Right lobe of liver (tissue), 4 donors: ENCODE results near the gene HECTD4.

ENCODE experiments used
- POLR2A ChIP-seq: fragments of 450-650 bp; IDR thresholded peaks from one replicate; pipeline ENCODE4 v1.6.1; 2017; ENCODE audit warnings: antibody characterized with exemption, mild to moderate bottlenecking
- TF ChIP-seq, protein P1 (sequence below), 4 donors: fragments of 200-600 bp in 3 of 4; fragments of 450-650 bp in 1 of 4; IDR thresholded peaks; one replicate each; pipeline versions ENCODE4 v1.5.1 to v1.8.0; 2016 to 2022; ENCODE audit warnings: antibody characterized with exemption in 4 of 4, mild to moderate bottlenecking in 2 of 4
- donor health status: DM: no; HTN: no; CAD: no.
- donor health status: DM: no; HTN: no; CAD: no.
- donor health status: DM: no; HTN: yes; CAD: no.

DNA sequence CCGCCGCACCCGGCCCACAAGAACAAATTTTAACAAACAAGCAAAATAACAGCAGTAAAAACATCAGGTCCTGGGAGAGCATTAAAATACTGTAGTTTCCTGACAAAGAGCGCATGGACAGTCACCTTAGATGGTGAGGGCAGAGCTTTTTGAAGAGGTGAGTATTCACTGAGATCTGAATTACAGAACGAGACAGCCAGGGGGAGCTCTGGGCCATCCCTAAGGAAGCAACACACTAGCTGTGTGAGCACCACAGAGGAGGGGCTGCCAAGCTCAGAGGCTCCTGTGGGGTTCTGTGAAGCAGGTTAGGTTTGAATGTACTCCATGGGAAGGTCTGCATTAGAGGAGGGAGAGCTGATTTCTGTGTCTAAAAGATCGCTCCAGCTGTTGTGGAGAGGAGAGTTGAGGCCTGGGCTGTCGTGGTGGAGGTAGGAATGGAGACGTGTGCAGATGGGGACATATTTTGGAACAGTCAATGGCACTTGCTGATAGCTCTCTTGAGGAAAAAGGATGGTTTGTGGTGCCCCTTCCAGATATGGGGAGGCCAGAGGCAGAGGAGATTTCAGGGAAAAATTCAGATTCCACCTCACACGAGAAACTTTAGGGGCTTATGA lies 184.0 kb downstream of the HECTD4 start:
- TF ChIP-seq POLR2A: no peak
- TF ChIP-seq, protein P1, sequence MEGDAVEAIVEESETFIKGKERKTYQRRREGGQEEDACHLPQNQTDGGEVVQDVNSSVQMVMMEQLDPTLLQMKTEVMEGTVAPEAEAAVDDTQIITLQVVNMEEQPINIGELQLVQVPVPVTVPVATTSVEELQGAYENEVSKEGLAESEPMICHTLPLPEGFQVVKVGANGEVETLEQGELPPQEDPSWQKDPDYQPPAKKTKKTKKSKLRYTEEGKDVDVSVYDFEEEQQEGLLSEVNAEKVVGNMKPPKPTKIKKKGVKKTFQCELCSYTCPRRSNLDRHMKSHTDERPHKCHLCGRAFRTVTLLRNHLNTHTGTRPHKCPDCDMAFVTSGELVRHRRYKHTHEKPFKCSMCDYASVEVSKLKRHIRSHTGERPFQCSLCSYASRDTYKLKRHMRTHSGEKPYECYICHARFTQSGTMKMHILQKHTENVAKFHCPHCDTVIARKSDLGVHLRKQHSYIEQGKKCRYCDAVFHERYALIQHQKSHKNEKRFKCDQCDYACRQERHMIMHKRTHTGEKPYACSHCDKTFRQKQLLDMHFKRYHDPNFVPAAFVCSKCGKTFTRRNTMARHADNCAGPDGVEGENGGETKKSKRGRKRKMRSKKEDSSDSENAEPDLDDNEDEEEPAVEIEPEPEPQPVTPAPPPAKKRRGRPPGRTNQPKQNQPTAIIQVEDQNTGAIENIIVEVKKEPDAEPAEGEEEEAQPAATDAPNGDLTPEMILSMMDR (IDR thresholded peaks at IDR 0.05): peak; percentile 58 to 66 (median 64)
